ENCODE data around the gene RBM10.

The RBM10 gene

DNA sequence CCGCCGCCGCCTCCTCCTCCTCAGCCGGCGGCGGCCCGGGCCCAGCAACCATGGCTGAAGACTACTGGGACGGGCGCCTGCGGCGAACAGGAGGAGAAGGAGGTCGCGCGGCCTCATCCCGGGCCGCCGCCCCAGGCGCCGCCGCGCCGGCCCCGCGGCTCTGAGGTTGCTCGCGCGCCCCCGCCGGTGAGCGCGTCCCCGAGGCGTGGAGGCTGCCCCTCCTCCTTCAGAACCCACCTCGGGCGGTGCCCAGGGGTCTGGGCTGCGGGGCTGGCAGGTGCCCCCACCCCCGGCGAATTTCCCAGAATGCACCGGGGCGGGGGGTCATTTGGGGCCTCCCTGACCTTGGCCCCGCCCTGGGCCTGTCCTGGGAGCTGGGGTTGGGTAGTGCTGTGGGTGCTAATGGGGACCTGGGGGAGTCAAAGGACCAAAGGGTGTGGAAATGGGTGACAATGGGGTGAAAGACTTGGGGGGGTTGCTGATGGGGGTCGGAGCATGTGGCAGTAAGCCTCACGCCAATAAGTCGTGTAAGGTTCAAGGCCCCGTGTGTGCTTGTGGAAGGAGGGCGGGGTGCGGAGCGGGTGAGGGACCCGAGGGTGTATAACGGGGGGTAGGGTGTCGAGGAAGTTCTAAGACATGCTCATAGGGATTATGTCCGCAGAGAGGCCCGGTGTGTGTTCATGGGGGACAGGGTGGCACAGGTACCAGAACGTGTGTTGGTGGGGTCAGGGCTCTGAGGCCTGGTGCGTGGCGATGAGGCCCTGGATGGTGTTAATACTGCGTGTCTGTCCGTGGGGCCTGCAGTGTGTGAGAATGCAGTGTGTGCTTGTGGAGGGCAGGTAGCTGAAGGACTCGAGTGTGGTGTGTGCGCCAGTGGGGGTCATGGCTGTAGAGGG lies 74.1 kb downstream of the RBM10 start:
- DNase-seq = peak in 1 of 2 experiments; percentile 47

DNA sequence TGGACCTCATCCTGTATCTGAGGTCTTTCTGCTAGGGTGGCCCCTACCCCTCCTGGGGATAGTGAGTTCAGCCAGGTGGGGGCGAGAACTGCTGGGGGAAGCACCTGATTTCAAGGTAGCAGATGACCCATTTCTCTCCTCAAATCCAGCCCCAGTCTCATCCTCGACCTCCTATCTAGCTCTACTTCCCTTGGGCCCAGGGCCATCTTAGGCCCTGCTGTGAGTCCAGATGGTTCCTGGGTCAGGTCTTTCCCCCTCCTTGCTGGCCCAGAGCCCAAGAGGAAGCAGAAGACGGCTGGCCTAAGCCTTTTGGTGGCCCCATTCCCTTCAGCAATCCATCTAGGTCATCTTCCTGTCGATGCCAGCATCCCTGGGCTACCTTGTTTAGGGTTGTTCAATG lies 76.7 kb downstream of the RBM10 start:
- DNase-seq = no peak

- DNase-seq = no peak
These were observed 77.8 kb downstream of the RBM10 start for GRCh38 chrX:47222751-47223350.

GRCh38 chrX:47223476-47224250 lies 78.6 kb downstream of the RBM10 start:
- no peak for DNase-seq

GRCh38 chrX:47224266-47224895 lies 79.4 kb downstream of the RBM10 start:
- no peak for DNase-seq

GRCh38 chrX:47224896-47225290 lies 79.9 kb downstream of the RBM10 start:
- DNase-seq = no peak

GRCh38 chrX:47226071-47226470 lies 81.0 kb downstream of the RBM10 start:
- DNase-seq = no peak

- no peak for DNase-seq
These were observed 81.7 kb downstream of the RBM10 start for GRCh38 chrX:47226531-47227333.

GRCh38 chrX:47227334-47227583 lies 82.2 kb downstream of the RBM10 start:
- no peak for DNase-seq

DNA sequence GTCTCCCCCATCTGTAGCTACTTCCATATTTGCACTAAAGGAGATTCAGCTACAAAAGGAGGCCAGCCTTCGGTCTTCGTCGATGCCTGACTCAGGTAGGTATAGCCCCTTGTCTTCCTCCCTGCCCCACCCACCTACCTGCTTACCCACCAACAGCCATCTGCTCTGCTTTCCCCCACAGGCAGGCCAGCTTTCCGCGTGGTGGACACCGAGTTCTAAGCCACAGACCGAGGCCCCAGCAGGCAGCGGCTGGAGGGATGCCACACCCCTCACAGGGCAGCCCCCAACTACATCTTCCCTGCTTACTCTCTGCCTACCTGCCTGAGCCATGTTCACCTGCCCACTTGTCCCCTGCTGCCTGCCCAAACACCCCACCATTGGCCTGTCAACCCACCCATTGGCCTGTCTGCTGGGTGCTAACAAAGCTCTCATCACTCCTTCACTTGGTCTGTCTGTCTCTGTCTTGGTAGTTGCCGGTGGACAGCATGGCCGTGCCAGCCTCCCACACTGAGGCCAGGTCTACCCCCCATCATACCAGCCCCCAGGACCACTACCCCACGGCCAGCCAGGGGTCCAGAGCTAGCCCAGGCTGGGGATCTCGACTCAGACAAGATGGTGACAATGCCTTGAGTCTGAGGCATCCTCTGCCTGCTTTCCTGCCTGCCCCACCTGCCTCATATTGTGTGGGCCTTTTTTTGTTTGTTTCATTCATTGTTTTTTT lies 83.7 kb downstream of the RBM10 start:
- no peak for DNase-seq

GRCh38 chrX:47229427-47229826 lies 84.4 kb downstream of the RBM10 start:
- no peak for DNase-seq

DNA sequence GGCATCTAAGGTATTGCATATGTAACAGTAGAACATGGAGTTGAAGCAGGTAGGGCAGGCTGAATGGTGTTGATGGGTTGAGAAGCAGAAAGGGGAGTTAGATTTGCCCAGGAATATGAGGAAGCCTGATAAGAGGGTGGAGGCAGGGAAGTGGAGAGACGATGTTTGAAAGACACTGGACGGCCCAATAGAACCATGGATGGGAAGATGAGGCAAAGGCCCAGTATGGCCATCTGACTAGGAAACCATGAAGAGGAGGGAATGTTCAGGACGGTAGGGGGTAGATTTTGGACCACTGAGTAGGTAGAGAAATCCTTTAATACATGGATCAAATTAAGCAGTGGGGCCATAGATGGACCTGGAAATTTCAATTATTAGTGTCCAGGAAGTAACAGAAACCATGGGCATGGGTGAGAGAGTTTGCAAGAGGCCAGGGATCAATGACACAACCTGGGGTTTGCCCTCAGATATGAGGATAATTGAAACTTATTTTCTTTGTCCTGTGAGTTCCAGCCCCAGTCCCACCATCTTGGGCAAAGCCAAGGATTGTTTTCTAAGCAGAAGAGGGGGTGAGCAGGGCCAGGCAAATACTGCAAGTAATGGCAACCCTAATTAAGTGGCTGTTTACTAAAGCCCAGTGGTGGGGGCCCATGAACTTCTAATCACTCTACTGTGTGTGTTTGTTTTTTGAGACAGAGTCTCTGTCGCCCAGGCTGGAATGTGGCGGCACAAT lies 85.3 kb downstream of the RBM10 start:
- no peak for DNase-seq

- no peak for DNase-seq
These were observed 86.1 kb downstream of the RBM10 start for GRCh38 chrX:47231167-47231566.

- DNase-seq = no peak
These were observed 87.3 kb downstream of the RBM10 start for GRCh38 chrX:47232197-47232802.

GRCh38 chrX:47232803-47233332 lies 87.8 kb downstream of the RBM10 start, which contains the start of gene USP11:
Gene USP11, plus strand, starts transcription at chrX:47233009. Its CDS starts 35 bp downstream, at chrX:47233044.
- peak; percentile 30 to 76 for DNase-seq

- peak; percentile 91 to 98 for DNase-seq
These were observed 88.5 kb downstream of the RBM10 start for GRCh38 chrX:47233333-47234113.

DNA sequence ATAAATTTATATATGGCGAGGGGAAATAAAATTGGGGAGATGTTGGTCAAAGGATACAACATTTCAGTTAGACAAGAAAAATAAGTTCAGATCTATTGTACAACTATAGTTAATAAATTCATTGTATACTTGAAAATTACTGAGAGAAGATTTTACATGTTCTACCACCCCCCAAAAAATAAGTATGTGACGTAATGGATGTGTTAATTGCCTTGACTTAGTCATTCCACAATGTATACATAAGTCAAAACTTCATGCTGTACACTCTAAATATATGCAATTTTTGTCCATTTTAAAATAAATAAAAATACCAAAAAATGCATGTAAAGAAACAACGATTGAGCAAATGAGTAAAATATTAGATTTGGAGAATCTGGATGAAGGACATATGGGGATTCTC lies 89.6 kb downstream of the RBM10 start:
- DNase-seq = no peak

GRCh38 chrX:47235691-47236103 lies 90.7 kb downstream of the RBM10 start:
- DNase-seq = no peak

All from NCI-H526 (cell line).